Stimulated activated CD4-positive, alpha-beta T cell treated with anti-CD3 and anti-CD28 coated beads, Interleukin-15, amount 100 ng/mL, for 1 hour (primary cell): Measurements from ENCODE around the gene KIAA1755.

Experiments used
- DNase-seq, 2 donors: peaks; one replicate each; pipeline ENCODE4 v3.0.0-alpha.2; 2020; ENCODE audit warnings: low read depth in 1 of 2, low spot score in 1 of 2

KIAA1755 gene

GRCh38 chr20:38242848-38243708 is 17.5 kb downstream of the KIAA1755 start:
- no peak for DNase-seq

GRCh38 chr20:38241201-38241600 is 19.3 kb downstream of the KIAA1755 start:
- no peak for DNase-seq

DNA sequence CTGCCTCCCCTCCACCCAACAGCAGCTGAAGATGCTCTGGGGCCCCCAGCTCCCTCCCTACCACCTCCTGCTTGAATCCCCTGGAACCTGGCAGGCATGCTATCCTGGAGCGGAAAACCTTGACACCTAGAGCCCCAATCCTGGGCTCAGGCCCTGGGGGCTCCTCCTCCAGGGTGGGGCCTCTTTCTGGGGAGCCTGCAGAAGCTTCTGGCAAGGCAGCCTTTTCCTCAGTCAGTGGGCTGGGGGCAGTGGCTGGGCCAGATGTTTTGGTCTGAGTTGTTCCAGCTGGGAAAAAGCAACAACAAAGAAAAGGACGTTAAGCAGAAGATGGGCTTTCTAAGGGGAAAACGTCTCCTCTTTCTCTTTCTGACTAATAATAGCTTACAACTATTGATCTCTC is 21.1 kb downstream of the KIAA1755 start:
- no peak for DNase-seq

GRCh38 chr20:38238829-38239228 is 21.7 kb downstream of the KIAA1755 start:
- DNase-seq: no peak

DNA sequence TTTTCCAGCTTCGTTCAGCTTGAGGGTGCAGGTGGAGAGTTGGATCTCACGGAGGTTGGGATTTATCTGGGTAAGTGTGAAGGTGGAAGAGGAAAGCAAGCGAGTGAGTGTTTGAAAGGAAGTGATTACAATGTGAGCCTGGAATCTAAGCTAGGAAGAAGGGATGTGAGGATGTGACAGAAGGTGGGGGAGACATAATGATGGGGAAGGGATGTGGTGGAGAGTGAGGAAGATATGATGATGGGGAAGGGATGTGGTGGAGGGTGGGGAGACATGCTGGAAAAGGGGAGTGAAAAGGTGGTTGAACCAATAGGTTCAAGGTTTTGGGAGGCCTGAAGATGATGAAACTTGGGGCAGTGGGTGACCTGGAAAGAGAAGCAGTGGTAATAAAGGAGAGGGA is 23.2 kb downstream of the KIAA1755 start:
- no peak for DNase-seq

GRCh38 chr20:38231531-38232121 is 28.9 kb downstream of the KIAA1755 start:
- no peak for DNase-seq

DNA sequence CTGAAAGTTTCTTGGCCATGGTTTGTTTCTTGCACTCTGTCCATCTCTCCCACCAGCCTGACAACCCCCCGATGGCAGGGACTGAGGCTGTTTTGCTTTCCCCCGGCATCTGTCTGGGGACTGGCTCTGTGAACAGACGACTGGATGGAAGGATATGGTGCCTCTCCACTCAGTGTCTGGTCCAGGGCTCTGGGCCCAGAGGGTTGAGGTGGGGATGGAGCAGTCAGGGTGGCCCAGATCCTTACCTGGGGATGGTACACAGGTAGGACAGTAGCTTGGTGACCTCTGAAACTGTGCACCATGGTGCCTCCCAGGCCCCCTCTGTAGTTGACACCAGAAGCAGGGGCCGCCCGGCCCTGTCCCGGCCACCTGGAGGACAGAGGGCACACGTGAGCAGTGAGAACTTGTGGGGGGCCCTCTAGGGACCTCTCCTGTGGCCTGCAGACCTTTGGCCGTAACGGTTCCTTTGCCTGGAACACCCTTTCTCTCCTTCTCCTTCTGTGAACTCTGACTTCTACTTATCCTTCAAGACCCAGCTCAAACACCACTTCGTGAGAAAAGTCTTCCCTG is 29.5 kb downstream of the KIAA1755 start:
- no peak for DNase-seq

- DNase-seq: no peak
Measured at GRCh38 chr20:38230253-38230551, 30.3 kb downstream of the KIAA1755 start.

DNA sequence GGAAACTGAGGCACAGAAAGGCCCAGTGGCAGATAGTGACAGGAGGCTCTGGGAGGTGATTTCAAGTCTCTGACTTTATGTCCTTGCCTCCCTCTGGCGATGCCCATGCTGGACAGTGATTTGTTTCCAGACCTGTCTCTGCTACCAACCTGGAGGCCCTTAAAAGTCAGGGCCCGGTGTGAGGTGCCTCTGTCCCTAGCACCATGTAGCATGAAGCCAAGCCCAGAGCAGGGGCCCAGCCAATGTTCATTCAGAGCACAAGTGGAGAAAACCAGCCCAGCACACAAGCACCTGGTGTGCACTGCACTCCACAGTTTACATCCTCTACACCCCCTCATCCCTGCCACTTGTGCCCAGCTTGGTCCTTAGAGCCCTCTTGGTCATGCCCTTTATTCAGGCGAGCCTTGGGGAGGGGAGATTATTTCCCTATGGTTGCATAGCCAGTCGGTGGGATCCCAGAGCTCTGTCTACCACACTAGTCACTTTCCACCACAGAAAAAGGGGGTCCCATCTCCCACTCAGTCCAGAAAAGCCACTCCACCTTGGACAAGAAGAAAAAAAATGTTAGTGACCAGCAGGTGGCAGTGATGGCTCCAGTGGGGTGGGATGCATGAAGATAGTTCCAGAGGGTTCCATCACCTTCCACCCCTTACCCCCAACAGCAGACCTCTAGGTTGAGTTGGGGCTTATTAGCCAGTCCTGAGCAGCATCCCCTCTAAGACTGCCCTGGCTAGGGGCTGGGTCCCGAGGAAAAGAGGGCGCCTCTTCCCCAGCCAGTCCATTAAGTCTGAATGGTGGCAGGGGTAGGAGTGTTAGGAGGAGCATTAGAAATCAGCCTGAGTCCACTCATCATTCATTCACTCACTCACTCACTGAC is 30.9 kb downstream of the KIAA1755 start:
- no peak for DNase-seq

DNA sequence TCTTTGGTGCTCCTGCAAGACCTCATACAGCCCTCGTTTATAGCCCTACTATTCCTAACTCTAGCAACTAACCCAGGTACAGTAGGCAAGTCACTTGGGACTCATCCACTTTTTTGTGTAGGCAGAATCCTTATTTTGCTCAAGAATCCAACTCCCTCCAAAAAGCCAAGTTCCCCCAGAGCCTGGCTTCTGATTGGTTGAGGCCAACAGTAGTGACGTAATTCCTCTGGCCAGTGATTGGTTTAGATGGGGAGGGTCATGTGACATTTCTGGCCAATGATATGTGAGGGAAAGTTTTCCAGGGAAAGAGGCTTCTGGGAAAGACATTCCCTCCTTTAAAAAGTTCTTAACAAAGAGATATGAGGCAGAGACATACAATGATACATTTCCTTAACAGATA is 32.1 kb downstream of the KIAA1755 start:
- DNase-seq: no peak

- DNase-seq: no peak
Measured at GRCh38 chr20:38227420-38228360, 32.8 kb downstream of the KIAA1755 start.

DNA sequence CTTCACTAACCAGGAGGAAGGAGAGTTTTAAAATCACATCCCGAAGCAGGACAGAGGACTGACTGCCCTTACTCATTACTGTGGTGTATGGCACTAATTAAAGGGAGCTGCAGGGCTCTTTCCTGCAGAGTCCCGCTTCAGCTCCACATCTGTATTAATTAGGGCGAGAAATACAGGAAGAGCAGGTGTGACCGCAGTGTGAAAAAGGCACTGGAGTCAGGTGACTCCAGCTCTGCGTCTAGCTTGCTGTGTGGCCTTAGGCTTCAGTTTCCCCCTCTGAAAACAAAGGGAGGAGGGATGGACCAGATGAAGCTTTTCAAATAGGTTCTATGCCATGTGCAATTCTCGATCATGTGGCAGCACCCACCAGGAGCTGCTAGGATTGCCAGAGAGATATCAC is 34.0 kb downstream of the KIAA1755 start:
- no peak for DNase-seq

DNA sequence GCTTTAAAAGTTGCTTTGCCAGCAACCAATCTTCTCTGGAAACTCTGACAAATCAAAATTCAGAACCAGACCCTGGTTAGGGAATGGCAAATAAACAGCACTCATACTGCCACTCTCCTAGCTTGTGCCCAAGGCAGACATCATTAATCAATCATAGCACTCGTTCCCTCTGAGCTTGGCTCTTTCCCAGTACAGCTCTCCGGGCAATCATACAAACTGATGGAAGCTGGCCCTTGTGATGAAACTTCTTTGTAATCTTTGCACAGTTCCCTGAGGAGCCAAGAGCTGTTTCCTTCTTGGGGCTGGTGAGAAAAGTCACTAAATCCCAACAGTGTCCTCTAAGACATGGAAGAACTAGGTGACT is 34.7 kb downstream of the KIAA1755 start:
- DNase-seq: no peak

DNA sequence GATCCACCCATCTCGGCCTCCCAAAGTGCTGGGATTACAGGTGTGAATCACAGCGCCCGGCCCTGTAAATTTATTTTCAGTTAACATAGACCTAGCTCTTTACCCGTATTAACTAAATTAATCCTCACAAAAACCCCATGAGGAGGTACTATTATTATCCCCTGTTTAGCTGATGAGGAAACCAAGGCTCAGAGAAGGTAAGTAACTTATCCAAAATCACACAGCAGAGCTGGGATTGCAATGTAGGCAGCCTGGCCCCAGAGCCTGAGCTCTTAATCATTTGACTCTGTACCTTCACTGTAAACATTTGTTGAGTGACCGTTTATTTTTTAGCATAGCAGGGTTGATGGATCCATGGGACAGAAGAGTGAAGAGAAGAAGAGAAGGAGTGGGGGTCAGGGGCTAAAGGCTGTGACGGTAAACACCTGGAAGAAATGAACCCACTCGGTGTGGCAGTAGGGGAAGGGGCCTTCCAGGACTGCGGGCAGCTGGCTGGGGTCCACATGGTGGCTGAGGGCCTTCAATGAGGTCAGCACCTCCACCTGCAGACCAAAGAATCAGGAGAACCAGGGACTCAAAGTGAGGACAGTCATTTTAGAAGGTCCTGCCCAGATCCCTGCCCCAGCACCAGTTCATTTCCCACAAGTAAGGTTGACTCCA is 35.2 kb downstream of the KIAA1755 start:
- no peak for DNase-seq

DNA sequence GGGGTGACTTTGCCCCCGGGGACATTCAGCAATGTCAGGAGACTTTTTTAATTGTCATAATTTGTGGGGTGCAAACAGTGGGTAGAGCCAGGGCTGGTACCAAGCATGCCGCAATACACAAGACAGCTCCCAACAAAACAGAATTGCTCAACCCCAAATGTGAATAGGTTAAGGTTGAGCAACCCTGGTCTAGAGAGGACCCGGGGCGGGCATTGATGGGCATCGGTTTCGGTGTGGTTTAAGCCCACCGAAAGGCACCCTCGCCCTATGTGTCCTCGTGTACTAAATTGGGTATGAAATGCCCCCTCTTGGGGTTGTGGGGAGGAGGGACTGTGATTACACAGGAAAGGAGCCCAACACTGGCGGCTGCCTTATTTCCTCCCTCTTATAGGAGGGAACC is 36.0 kb downstream of the KIAA1755 start:
- no peak for DNase-seq

DNA sequence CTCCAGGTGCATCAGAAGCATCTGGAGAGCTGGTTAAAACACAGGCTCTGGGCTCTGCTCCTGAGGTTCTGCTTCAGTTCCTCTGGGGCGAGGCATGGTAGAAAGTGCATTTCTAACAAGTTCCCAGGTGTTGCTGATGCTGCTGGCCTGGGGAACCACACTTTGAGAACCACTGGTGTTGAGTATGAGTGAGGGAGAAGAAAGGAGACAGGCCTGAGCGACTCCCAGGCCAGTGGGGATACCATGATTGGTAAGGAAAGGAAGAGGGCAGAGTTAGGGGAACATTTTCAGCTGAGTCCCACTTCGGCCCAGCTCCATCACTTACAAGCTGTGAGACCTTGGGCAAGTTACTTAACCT is 36.8 kb downstream of the KIAA1755 start:
- DNase-seq: no peak

DNA sequence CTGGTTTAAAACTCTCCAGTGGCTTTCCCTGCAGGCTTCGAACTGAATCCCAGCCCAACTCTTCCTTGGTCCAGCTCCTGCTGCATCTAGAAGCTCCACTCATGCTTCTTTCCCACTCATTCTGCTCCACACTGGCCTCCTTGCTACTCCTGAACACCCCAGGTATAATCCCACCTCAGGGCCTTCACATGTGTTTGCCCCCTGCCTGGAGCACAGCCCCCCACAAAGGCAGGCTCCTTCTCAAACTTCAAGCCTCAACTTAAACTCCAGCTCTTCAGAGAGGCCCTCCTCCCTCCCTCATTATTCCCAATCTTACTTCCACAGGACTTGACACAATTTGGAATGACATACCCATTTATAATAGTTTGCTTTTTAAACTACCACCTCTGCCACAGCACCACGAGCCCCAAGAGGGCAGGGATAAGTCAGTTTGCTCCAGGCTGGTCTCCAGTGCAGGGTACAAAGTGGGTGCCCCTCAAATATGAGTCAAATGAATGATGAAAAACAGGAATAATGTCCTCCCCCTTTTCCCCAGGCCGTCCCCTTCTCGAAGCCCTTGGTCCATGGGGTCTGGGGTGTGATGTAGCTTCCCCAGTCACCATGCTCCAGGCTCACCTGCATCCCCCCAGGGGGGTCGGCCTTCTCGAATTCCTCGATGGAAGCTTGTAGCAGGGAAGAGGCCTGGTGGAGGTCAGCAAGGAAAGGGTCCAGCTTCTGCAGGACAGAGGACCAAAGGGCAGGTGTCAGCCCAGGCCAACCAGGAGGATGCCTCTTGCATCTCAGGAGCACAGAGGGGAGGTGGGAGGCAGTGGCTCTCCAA is 37.4 kb downstream of the KIAA1755 start:
- no peak for DNase-seq

DNA sequence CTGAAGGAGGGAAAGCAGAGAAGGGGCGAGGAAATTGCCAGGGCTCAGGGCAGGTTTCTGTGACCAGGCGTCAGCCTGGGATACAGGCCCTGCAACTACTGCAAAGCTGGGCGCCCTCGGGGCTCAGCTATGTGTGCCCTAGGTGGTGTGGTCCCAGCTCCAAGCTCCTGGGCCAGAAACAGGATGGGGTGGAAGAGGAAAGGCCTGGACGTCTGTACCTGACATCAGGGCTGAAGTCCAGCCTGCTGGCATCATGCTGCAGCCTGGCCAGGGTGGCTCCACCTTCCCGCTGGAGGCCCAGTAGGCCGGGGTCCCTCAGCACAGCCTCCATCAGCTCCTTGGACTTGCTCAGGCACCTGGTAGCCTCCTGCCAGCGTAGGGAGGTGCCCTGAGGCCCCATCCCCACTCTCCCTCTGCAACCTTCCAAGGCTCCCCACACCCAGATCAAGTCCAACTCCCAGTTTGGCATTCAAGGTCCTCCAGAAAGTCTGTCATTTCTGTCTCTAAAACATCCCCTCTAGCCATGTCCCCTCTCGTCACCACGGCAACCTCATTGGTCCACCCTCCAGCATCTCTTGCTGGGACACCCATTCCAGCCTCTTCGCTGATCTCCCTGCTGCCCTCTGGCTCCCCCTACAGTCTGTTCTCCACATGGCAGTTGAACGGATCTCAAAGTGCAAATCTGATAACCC is 38.2 kb downstream of the KIAA1755 start:
- DNase-seq: peak in 1 of 2 donors; percentile 35

DNA sequence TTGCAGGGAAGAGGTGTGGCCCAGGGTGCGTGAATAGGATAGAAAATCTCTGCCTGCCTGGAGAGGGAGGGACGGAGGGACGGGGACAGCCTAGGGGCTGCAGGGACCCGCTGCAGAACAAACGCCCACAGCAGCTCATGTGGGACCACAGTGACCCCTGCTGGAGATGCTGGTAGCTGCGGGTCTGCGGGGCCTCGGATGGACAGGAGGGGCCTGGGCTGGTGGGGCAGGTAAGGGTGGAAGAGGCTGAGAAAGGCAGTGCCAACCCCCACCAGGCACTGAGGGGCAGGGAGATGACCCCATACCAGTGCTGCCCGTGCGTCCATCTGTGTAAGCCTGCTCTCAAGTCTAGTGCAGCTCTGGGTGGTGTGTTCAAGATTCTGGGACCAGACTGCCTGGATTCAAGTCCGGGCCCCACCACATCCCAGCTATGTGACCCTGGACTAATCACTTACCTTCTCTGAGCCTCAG is 39.4 kb downstream of the KIAA1755 start:
- DNase-seq: peak; percentile 21 to 50
